RWPE2 (cell line): ENCODE data around the gene FAM50B.
A peak's percentile ranks its signal among the peaks of the same experiment; 100 is the strongest.

ENCODE experiments used
- ATAC-seq: fragments of 200-7000 bp; cut with Tn5 transposase; 3 replicates; pipeline ENCODE4 v1.9.1; 2021; ENCODE audit warnings: low read depth
- DNase-seq: peaks from one replicate; pipeline ENCODE4 v3.0.0-alpha.2; 2020; ENCODE audit warnings: low spot score
- H3K27ac ChIP-seq: fragments of 450-650 bp; 2 replicates; pipeline ENCODE4 v1.5.1; 2017; ENCODE audit warnings: mild to moderate bottlenecking; ENCODE audit not compliant: poor library complexity, severe bottlenecking
- H3K27me3 ChIP-seq: fragments of 250-450 bp; sonication (Bioruptor Pico); 2 replicates; pipeline ENCODE4 v1.5.1; 2021; ENCODE audit warnings: mild to moderate bottlenecking, moderate library complexity; ENCODE audit not compliant: insufficient read depth, poor library complexity, severe bottlenecking
- H3K36me3 ChIP-seq: fragments of 250-450 bp; sonication (Bioruptor Pico); 2 replicates; pipeline ENCODE4 v1.5.1; 2020; ENCODE audit warnings: low read depth, mild to moderate bottlenecking, moderate library complexity
- H3K4me1 ChIP-seq: fragments of 250-450 bp; sonication (Bioruptor Pico); 2 replicates; pipeline ENCODE4 v1.5.1; 2021; ENCODE audit warnings: mild to moderate bottlenecking, moderate library complexity; ENCODE audit not compliant: insufficient read depth, poor library complexity, severe bottlenecking
- H3K4me3 ChIP-seq: fragments of 250-450 bp; sonication (Bioruptor Pico); 2 replicates; pipeline ENCODE4 v1.5.1; 2021; ENCODE audit warnings: mild to moderate bottlenecking, moderate library complexity; ENCODE audit not compliant: severe bottlenecking
- H3K9me3 ChIP-seq: fragments of 250-450 bp; sonication (Bioruptor Pico); 2 replicates; pipeline ENCODE4 v1.5.1; 2021; ENCODE audit warnings: mild to moderate bottlenecking, moderate library complexity; ENCODE audit not compliant: severe bottlenecking
- TF ChIP-seq, protein P1 (sequence below): fragments of 450-650 bp; IDR thresholded peaks from one replicate; pipeline ENCODE4 v1.5.1; 2017; ENCODE audit warnings: mild to moderate bottlenecking, moderate library complexity; ENCODE audit not compliant: poor library complexity, severe bottlenecking

Gene FAM50B

DNA sequence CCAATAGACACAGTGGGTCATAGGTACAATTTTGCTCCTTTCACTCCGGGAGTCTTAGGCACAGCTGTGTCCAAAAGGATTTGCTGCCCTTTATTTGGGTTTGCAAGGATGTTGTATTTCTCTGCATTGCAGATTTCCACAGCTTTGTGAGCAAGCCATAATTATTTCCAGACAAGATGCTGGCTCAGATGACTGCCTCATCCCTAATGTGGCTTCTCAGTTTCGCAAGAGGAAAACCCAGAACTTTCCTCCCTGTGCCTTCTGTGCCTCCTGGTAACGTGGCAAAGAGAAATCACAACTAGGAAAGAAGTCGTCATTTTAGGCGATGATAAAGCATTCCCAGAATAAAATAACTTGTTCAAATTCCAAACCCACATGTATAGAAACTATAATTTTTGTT lies 33.7 kb downstream of the FAM50B start:
- H3K27ac ChIP-seq = peak overlapping the region; percentile 32
- DNase-seq (no peak), ATAC-seq (no peak)
- H3K9me3 ChIP-seq = no peaks in the 10 kb centered on the region
- TF ChIP-seq, protein P1, sequence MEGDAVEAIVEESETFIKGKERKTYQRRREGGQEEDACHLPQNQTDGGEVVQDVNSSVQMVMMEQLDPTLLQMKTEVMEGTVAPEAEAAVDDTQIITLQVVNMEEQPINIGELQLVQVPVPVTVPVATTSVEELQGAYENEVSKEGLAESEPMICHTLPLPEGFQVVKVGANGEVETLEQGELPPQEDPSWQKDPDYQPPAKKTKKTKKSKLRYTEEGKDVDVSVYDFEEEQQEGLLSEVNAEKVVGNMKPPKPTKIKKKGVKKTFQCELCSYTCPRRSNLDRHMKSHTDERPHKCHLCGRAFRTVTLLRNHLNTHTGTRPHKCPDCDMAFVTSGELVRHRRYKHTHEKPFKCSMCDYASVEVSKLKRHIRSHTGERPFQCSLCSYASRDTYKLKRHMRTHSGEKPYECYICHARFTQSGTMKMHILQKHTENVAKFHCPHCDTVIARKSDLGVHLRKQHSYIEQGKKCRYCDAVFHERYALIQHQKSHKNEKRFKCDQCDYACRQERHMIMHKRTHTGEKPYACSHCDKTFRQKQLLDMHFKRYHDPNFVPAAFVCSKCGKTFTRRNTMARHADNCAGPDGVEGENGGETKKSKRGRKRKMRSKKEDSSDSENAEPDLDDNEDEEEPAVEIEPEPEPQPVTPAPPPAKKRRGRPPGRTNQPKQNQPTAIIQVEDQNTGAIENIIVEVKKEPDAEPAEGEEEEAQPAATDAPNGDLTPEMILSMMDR = no peak
- no peaks in the 10 kb centered on the region for H3K27me3 ChIP-seq
- H3K36me3 ChIP-seq = no peaks in the 10 kb centered on the region
- H3K4me3 ChIP-seq = no peak overlapping the region
- H3K4me1 ChIP-seq = no peaks in the 10 kb centered on the region

DNA sequence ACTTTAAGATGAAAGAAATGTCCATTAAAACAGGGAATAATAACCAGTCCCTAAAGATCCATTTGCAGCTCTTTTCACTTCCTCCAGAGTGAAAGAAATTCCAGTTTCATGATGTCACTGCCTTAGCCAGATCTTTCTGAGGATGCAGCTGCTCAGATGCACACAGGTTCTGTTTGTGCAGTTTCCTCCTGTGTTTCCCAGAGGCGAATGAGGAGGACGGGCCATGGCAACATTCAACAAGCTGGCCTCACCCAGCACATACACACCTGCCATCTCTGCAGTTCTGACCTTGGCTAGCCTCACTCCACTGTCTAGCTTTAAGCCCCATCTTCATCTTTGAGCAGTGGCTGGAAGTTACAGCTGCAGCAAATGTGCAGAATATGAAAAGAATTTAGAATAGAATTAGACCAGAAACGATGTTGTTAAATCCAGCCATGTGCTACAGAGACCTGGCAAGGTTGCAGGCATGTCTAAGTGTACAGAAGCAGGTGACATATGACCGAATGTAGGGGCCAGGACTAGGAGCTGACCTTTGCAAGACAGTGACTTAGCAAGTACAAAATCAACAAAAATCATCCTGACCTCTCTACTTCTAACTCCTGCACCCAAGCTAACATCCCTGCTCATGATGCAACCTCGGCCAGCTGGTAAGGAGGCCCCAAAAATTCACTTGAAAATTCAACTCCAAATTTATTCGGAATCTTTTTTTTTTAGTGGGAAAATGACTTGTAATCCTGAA lies 35.0 kb downstream of the FAM50B start:
- no peaks in the 10 kb centered on the region for H3K27me3 ChIP-seq
- H3K27ac ChIP-seq = peak overlapping the region; percentile 32
- no peaks in the 10 kb centered on the region for H3K36me3 ChIP-seq
- no peak overlapping the region for H3K4me3 ChIP-seq
- TF ChIP-seq, protein P1 = no peak
- H3K9me3 ChIP-seq = no peaks in the 10 kb centered on the region
- DNase-seq (no peak), ATAC-seq (peak; percentile 81)
- H3K4me1 ChIP-seq = no peaks in the 10 kb centered on the region

DNA sequence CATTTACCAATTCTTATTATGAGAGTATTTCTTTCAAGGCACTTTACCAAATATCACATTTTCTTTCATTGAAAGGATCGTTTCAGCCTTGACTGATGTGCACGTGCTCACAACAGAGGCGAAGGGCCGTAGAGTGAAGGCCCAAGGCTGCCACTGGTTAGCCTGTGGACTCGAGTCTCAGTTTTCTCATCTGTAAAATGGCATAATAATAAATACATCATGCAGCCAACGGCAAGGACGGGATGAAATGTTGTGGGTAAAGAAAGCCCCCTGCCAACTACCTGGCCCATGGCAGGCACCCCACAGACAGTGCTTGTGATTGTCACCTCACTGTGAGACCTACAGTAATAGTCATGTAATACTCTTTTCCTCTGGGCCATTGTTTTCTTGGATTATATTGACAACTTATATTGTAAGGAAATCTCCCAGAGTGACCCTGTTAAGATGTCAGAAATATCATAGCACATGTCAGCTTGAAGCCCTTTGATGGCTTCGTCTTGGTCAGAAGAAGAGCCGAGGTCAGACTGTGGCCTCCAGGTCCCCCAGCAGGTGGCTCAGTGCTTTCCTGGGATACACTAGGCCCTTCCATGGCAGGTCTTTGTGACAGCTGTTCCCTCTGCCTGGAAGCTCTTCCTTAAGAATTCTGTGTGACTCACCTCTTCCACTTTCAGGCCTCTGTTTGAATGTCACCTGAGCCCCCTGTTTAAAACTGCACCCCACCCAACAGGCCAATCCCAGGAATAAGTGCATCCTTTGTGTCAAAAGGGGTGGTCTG lies 36.3 kb downstream of the FAM50B start:
- TF ChIP-seq, protein P1 = peak; percentile 52
- Histone ChIP-seq H3K4me3 (no peak overlapping the region), H3K9me3 (no peaks in the 10 kb centered on the region), H3K4me1 (no peaks in the 10 kb centered on the region), H3K27me3 (no peaks in the 10 kb centered on the region), H3K27ac (no peak overlapping the region), H3K36me3 (no peaks in the 10 kb centered on the region)
- ATAC-seq (peak; percentile 60; the same call in 1 of the 3 replicates), DNase-seq (no peak)

DNA sequence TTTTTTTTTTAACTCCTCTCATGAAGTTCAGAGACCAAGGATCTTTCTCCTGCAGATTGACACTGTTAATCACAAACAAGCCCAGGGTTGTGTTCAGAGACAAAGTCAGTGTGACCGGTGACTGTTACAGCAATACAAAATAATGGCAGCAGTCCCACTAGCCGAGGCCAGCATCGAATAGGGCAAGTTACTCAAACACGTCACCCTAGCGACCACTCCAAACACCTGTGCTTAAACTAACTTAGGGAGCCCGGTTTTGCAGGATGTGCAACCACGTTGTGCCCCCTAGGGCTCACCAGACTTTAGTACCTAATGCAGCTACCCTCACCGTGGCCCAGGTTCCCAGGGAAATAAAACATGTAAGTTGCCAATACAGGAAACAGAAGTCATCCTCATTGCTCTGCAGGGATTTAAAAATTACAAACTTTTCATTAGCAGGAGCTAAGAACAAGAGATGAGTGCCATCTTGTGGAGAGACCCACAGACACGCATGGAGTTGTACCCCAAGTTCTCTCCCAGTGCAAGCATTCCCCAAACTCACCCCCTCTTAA lies 38.1 kb downstream of the FAM50B start:
- H3K4me1 ChIP-seq = no peaks in the 10 kb centered on the region
- TF ChIP-seq, protein P1 = peak; percentile 41
- no peak; the same call in 2 of the 3 replicates for ATAC-seq
- no peak overlapping the region for H3K27ac ChIP-seq
- H3K9me3 ChIP-seq = no peaks in the 10 kb centered on the region
- no peaks in the 10 kb centered on the region for H3K36me3 ChIP-seq
- no peak for DNase-seq
- H3K27me3 ChIP-seq = no peaks in the 10 kb centered on the region
- no peak overlapping the region for H3K4me3 ChIP-seq
